ENCODE results near the gene TRAM2. TPM values are rescaled to one million over a fixed set of nuclear protein-coding genes. Genes with fewer than 3 reads are reported as not detected.
A peak's percentile ranks its signal among the peaks of the same experiment; 100 is the strongest.

Gene TRAM2
- total RNA-seq, 4 donors from 2014 or later, result 6.5 to 14.1 (median 7.2) TPM

GRCh38 chr6:52610011-52610410 lies 33.2 kb upstream of the TRAM2 start:
- H3K4me1 ChIP-seq, result peaks cover 5% of the 10 kb centered on the region
- no peaks in the 10 kb centered on the region for H3K9me3 ChIP-seq
- no peaks in the 10 kb centered on the region for H3K36me3 ChIP-seq
- 60% methylated on average over 3 of the region's 3 CpGs for WGBS
- H3K27ac ChIP-seq, result no peak overlapping the region
- no peak for DNase-seq (ENCODE audit: low spot score in 2 of 2)
- H3K27me3 ChIP-seq, result peaks cover 3% of the 10 kb centered on the region
- TF ChIP-seq CTCF (IDR thresholded peaks at IDR 0.05) (no peak), EP300 (IDR thresholded peaks at IDR 0.05) (no peak), POLR2AphosphoS5 (IDR thresholded peaks at IDR 0.05) (no peak), POLR2A (IDR thresholded peaks at IDR 0.05) (no peak)
- no peak overlapping the region for H3K4me3 ChIP-seq

- no peak overlapping the region for H3K27ac ChIP-seq
- H3K27me3 ChIP-seq, result peaks cover 3% of the 10 kb centered on the region
- H3K36me3 ChIP-seq, result no peaks in the 10 kb centered on the region
- TF ChIP-seq POLR2AphosphoS5 (IDR thresholded peaks at IDR 0.05) (no peak), POLR2A (IDR thresholded peaks at IDR 0.05) (no peak), CTCF (IDR thresholded peaks at IDR 0.05) (no peak), EP300 (IDR thresholded peaks at IDR 0.05) (no peak)
- no peak for DNase-seq (ENCODE audit: low spot score in 2 of 2)
- H3K4me1 ChIP-seq, result no peaks in the 10 kb centered on the region
- WGBS, result 86% methylated on average over 5 of the region's 5 CpGs
- no peaks in the 10 kb centered on the region for H3K9me3 ChIP-seq
- no peak overlapping the region for H3K4me3 ChIP-seq
These were observed 28.8 kb upstream of the TRAM2 start for GRCh38 chr6:52605610-52606185.

GRCh38 chr6:52603000-52603795 lies 26.3 kb upstream of the TRAM2 start:
- Histone ChIP-seq H3K36me3 (no peaks in the 10 kb centered on the region), H3K4me1 (peaks cover 3% of the 10 kb centered on the region), H3K27me3 (no peaks in the 10 kb centered on the region), H3K9me3 (no peaks in the 10 kb centered on the region), H3K27ac (no peak overlapping the region), H3K4me3 (no peak overlapping the region)
- WGBS, result 69% methylated on average over 3 of the region's 3 CpGs
- TF ChIP-seq EP300 (IDR thresholded peaks at IDR 0.05) (no peak), POLR2AphosphoS5 (IDR thresholded peaks at IDR 0.05) (no peak), CTCF (IDR thresholded peaks at IDR 0.05) (no peak), POLR2A (IDR thresholded peaks at IDR 0.05) (no peak)
- DNase-seq (ENCODE audit: low spot score in 2 of 2), result no peak

- Histone ChIP-seq H3K36me3 (no peaks in the 10 kb centered on the region), H3K27me3 (no peaks in the 10 kb centered on the region), H3K4me1 (peaks cover 25% of the 10 kb centered on the region), H3K27ac (no peak overlapping the region), H3K9me3 (no peaks in the 10 kb centered on the region), H3K4me3 (no peak overlapping the region)
- 87% methylated on average over 2 of the region's 2 CpGs for whole genome bisulfite sequencing
- TF ChIP-seq POLR2AphosphoS5 (IDR thresholded peaks at IDR 0.05) (no peak), EP300 (IDR thresholded peaks at IDR 0.05) (no peak), CTCF (IDR thresholded peaks at IDR 0.05) (no peak), POLR2A (IDR thresholded peaks at IDR 0.05) (no peak)
- no peak for DNase-seq (ENCODE audit: low spot score in 2 of 2)
These were observed 21.9 kb upstream of the TRAM2 start for GRCh38 chr6:52598824-52599190.

- peak overlapping the region; percentile 21 for H3K4me3 ChIP-seq
- H3K36me3 ChIP-seq, result no peaks in the 10 kb centered on the region
- peak; percentile 76 to 81 for DNase-seq (ENCODE audit: low spot score in 2 of 2)
- H3K27me3 ChIP-seq, result no peaks in the 10 kb centered on the region
- no peak overlapping the region for H3K27ac ChIP-seq
- TF ChIP-seq POLR2A (IDR thresholded peaks at IDR 0.05), result no peak
- TF ChIP-seq CTCF (IDR thresholded peaks at IDR 0.05), result peak in 1 of 2 donors; percentile 59
- TF ChIP-seq EP300 (IDR thresholded peaks at IDR 0.05), result no peak
- TF ChIP-seq POLR2AphosphoS5 (IDR thresholded peaks at IDR 0.05), result no peak
- H3K4me1 ChIP-seq, result peaks cover 25% of the 10 kb centered on the region
- 34% methylated on average over 12 of the region's 12 CpGs for WGBS
- H3K9me3 ChIP-seq, result no peaks in the 10 kb centered on the region
These were observed 21.4 kb upstream of the TRAM2 start for GRCh38 chr6:52598123-52598823.

Measured in suprapubic skin (tissue), 4 donors.